KOPT-K1 (cell line): ENCODE measurements around the gene CATSPERE.
"Not testable (repeated sequence)": the region's sequence is repeated elsewhere in the genome, so short reads cannot be mapped to it uniquely, and the experiment has no call there.

ENCODE experiments used
- H3K27ac ChIP-seq: fragments of 200-600 bp; sonication (generic); 2 replicates; pipeline ENCODE4 v1.5.1; 2016; ENCODE audit warnings: antibody characterized with exemption, mild to moderate bottlenecking, low read depth, low read length; ENCODE audit not compliant: poor library complexity, severe bottlenecking
- H3K36me3 ChIP-seq: fragments of 200-600 bp; sonication (generic); 2 replicates; pipeline ENCODE4 v1.5.1; 2017; ENCODE audit warnings: antibody characterized with exemption, mild to moderate bottlenecking, low read length, moderate library complexity; ENCODE audit not compliant: insufficient read depth
- H3K9me3 ChIP-seq: fragments of 200-600 bp; sonication (generic); 2 replicates; pipeline ENCODE4 v1.5.1; 2017; ENCODE audit warnings: antibody characterized with exemption, low read length, mild to moderate bottlenecking; ENCODE audit not compliant: insufficient read depth, poor library complexity, severe bottlenecking

The CATSPERE gene

GRCh38 chr1:244458781-244459180 is 2.3 kb upstream of the CATSPERE start:
- Histone ChIP-seq H3K27ac (no peak overlapping the region), H3K9me3 (peaks cover 23% of the 10 kb centered on the region), H3K36me3 (peaks cover 7% of the 10 kb centered on the region; the same call in 1 of the 2 replicates)

GRCh38 chr1:244460197-244460596 is 876 bp upstream of the CATSPERE start:
- H3K27ac ChIP-seq, result no peak overlapping the region
- H3K36me3 ChIP-seq, result peaks cover 7% of the 10 kb centered on the region; the same call in 1 of the 2 replicates
- H3K9me3 ChIP-seq, result peaks cover 23% of the 10 kb centered on the region

DNA sequence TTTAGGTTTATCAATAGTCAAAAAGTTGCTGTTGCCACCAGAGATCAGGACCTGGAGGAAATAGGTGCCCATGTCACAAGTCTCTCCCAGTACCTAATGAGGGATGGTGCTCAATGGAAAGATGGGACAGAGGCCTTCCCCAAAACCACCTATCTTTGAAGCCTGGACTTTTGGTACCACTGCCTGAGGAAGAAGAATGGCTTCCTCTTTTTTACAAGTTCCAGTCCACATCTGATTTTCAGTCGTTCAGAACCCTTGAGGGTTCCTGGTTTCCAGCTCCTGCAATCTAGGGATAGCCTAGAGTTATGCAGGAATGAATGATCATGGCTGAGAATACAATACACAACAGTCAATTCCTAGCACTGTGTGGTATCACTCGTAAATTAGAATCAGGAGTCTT is 5.7 kb downstream of the CATSPERE start:
- H3K27ac ChIP-seq, result no peak overlapping the region
- H3K9me3 ChIP-seq, result no peaks in the 10 kb centered on the region
- no peaks in the 10 kb centered on the region for H3K36me3 ChIP-seq

- H3K9me3 ChIP-seq, result peaks cover 3% of the 10 kb centered on the region
- H3K36me3 ChIP-seq, result no peaks in the 10 kb centered on the region
- no peak overlapping the region for H3K27ac ChIP-seq
Measured at GRCh38 chr1:244473059-244473605, 12.1 kb downstream of the CATSPERE start.

DNA sequence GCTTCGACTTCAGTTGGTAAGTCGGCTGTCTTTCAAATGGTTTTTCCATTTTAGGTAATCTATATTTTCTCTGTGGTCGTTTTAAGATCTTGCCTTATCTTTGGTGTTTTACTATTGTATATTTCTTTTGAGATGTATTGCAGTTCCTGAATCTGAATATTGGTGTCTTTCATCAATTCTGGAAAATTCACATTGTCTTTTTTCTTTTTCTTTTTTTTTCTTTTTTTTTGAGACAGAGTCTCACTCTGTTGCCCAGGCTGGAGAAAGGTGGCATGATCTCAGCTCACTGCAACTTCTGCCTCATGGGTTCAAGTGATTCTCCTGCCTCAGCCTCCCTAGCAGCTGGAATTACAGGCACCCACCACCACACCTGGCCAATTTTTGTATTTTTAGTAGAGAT is 23.9 kb downstream of the CATSPERE start:
- H3K27ac ChIP-seq, H3K9me3 ChIP-seq, H3K36me3 ChIP-seq: not testable (repeated sequence)

- no peaks in the 10 kb centered on the region for H3K36me3 ChIP-seq
- H3K9me3 ChIP-seq, result no peaks in the 10 kb centered on the region
- H3K27ac ChIP-seq, result no peak overlapping the region
Measured at GRCh38 chr1:244494653-244495052, 33.6 kb downstream of the CATSPERE start.

GRCh38 chr1:244496186-244496585 is 35.1 kb downstream of the CATSPERE start:
- H3K9me3 ChIP-seq, result no peaks in the 10 kb centered on the region
- H3K36me3 ChIP-seq, result no peaks in the 10 kb centered on the region
- no peak overlapping the region for H3K27ac ChIP-seq

GRCh38 chr1:244497805-244498204 is 36.7 kb downstream of the CATSPERE start:
- no peak overlapping the region for H3K27ac ChIP-seq
- no peaks in the 10 kb centered on the region for H3K9me3 ChIP-seq
- H3K36me3 ChIP-seq, result no peaks in the 10 kb centered on the region

- H3K27ac ChIP-seq, H3K9me3 ChIP-seq, H3K36me3 ChIP-seq: not testable (repeated sequence)
Measured at GRCh38 chr1:244499484-244499883, 38.4 kb downstream of the CATSPERE start.

GRCh38 chr1:244500515-244500914 is 39.4 kb downstream of the CATSPERE start:
- H3K36me3 ChIP-seq, H3K9me3 ChIP-seq, H3K27ac ChIP-seq: not testable (repeated sequence)

- Histone ChIP-seq H3K27ac (no peak overlapping the region), H3K36me3 (no peaks in the 10 kb centered on the region), H3K9me3 (peaks cover 1% of the 10 kb centered on the region)
Measured at GRCh38 chr1:244502630-244503029, 41.6 kb downstream of the CATSPERE start.

DNA sequence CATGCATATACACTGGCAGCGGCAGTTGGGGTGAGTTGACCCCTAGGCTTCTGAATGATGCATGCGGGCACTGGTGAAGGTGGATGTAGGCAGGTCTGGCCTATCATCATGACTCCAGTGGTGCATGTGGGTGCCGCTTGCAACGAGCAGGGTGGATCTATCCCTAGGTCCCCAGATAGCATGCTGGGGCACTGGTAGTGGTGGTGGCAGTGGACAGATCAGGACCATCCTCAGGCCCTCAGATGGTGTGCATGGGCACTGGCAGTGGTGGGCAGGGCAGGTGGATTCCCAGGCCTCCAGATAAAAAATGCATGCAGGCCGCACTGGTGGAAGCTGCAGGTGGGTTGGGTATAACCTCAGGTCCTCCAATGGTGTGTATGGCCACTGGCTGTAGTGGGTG is 52.4 kb downstream of the CATSPERE start:
- Histone ChIP-seq H3K9me3 (peaks cover 20% of the 10 kb centered on the region), H3K27ac (no peak overlapping the region), H3K36me3 (no peaks in the 10 kb centered on the region)

DNA sequence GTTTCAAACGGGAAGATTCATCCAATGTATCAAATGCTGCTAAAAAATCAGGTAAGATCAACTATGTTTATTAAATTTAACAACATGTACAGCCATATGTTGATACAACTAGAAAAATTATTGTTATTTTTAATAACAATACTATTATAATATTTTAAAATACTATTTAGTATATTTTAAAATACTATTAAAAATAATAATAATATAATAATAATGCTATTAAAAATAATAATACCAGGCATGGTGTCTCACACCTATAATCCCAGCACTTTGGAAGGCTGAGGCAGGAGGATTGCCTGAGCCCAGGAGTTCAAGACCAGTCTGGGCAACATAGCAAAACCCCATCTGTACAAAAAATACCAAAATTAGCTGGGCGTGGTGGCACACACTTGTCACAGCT is 54.6 kb downstream of the CATSPERE start:
- Histone ChIP-seq H3K36me3 (no peaks in the 10 kb centered on the region), H3K27ac (no peak overlapping the region), H3K9me3 (peaks cover 20% of the 10 kb centered on the region)

DNA sequence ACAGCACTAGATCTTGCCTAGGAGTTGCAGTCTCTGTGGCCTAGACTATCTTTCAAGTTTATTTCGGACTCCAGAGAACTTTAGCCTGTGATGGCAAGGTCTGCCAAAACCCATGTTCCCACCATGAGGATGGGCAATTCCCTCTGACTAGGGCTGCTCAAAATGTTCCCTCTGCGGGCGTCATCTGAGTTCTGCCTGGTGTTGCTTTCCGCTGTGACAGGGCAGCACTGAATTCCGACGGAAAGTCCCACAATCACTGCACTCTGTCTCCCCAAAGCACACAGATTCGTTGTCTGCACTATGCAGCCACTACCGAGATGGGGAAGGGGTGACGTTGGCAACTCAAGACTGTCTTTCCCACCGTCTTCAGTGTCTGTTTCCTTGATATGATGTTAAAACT is 75.2 kb downstream of the CATSPERE start:
- no peak overlapping the region for H3K27ac ChIP-seq
- no peaks in the 10 kb centered on the region for H3K9me3 ChIP-seq
- no peaks in the 10 kb centered on the region for H3K36me3 ChIP-seq

DNA sequence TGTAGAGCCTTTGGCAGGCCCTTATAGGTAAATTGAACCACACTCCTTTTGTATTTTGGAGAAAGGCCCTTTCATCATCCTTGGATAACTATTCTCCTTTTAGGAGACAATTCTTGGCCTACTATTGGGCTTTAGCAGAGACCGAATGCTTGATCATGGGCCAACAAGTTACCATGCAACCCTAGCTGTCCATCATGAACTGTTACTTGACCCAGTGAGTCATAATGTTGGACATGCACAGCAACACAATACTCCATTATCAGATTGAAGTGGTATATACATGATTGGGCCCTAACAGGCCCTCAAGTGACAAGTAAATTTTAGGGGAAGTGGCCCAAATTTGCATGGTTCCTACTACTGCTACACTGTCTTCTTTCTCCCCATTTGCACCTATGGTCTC is 84.4 kb downstream of the CATSPERE start:
- no peaks in the 10 kb centered on the region for H3K9me3 ChIP-seq
- no peak overlapping the region for H3K27ac ChIP-seq
- no peaks in the 10 kb centered on the region for H3K36me3 ChIP-seq

DNA sequence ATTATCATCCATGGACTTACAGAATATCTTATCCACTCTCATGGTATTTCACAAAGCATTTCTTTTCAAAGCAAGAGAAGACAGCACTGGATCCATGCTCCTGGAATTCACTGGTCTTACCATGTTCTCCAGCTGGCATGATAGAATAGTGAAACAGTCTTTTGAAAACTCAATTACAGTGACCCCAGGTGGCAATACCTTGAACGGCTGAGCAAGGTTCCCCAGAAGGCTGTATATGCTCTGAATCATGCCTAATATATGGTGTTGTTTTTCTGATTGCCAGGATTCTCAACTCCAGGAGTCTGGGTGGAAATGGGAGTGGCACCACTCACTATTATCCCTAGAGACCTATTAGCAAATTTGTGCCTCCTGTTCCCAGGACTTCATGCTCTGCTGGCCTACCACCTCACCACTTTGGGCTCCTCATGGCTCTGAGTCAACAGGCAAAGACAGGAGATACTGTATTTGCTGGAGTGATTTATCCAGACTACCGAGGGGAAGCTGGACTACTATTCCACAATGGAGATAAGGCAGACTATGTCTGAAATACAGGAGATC is 87.6 kb downstream of the CATSPERE start:
- H3K27ac ChIP-seq, result no peak overlapping the region

More for the DNA sequence above, 87.6 kb downstream of the CATSPERE start:
- H3K36me3 ChIP-seq, result no peaks in the 10 kb centered on the region
- no peaks in the 10 kb centered on the region for H3K9me3 ChIP-seq
